ENCODE data around the gene NDUFA7.

DNA sequence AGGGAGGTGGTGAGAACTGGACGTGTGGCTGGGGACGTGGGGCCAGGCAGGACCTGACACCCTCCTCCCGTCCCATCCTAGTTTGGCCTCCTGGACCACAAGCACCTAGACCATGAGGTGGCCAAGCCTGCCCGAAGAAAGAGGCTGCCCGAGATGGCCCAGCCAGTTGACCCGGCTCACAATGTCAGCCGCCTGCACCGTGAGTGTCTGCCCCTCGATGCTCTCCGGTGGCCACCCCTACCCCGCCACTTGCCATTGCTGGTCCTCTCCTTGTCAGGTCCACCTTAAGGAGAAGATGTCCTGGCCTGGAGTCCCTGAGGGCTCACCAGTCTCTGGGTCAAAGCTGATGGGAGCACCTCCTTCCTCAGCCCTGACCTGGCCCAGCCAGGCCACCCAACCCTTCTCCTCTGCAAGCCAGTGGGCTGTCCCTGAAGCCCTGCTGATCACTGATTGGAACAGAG, 45.0 kb upstream of the NDUFA7 start:
- TF ChIP-seq, protein P1, sequence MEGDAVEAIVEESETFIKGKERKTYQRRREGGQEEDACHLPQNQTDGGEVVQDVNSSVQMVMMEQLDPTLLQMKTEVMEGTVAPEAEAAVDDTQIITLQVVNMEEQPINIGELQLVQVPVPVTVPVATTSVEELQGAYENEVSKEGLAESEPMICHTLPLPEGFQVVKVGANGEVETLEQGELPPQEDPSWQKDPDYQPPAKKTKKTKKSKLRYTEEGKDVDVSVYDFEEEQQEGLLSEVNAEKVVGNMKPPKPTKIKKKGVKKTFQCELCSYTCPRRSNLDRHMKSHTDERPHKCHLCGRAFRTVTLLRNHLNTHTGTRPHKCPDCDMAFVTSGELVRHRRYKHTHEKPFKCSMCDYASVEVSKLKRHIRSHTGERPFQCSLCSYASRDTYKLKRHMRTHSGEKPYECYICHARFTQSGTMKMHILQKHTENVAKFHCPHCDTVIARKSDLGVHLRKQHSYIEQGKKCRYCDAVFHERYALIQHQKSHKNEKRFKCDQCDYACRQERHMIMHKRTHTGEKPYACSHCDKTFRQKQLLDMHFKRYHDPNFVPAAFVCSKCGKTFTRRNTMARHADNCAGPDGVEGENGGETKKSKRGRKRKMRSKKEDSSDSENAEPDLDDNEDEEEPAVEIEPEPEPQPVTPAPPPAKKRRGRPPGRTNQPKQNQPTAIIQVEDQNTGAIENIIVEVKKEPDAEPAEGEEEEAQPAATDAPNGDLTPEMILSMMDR (conservative IDR thresholded peaks at IDR 0.05 in 1 of 2, IDR thresholded peaks at IDR 0.05 in 1 of 2; ENCODE audit: low read depth in 1 of 2, low read length in 2 of 2): no peak
- TF ChIP-seq EZH2 (IDR thresholded peaks at IDR 0.05; ENCODE audit: low read length, missing control alignments): no peak

All from fibroblast of lung (primary cell).